ENCODE measurements around the gene NR1D1.
A peak's percentile ranks its signal among the peaks of the same experiment; 100 is the strongest.

NR1D1 gene

DNA sequence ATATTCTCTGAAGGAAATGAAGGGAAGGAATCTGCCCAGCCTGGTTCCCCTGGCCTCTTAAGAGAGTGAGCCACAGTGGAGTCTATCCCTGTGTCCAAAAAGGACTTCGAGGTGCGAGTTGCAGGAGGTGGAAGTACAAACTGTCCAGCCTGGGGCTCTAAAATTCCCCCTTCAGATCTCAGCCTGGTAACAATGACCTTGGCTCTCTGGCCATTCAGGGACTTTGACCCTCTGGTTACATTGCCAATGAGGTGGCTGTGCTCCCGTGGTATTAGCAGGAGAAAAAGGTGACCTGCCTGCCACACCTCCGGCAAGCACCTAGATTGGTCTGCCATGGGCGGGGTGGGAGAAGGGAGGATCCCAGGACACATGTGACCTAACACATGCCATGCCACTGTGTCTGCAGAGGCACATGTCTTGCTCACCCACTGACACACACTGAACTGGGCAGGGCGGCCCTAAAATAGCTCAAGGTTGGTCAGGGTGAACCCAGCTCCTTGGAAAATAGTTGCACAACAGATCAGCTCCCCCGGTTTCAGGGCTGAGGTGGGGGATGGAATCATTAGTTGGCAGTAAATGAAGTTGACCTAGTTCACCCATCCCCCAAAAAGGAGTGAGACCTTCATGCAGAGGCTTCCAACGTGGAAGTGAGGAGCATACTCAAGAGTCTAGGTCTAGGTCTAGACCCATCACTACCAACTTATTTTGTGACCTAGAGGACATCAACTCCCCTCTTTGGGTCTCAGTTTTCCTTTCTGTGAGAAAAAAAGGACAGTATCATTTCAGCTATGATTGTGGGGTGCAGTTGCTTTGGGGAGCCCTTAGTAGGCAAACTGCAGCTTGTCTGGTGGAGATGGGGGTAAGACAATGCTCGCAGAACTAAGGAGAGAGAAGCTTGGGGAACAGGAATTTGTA is 2.2 kb downstream of the NR1D1 start:
- no peak for DNase-seq (ENCODE audit: low read depth in 2 of 3, low spot score in 1 of 3)

DNA sequence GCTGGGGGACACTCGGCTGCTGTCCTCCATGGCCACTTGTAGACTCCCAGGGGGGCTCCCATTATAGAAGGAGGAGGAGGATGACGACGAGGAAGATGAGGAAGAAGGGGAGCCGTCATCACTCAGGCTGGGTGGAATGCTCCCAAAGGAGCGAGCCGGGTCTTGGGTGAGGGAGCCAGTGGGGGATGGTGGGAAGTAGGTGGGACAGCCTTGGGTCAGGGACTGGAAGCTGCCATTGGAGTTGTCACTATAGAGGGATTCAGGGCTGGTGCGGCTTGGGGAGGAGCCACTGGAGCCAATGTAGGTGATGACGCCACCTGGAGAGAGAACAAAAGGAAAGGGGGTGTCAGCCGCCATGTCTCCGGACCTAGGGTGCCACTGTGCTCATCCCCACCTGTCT is 3.3 kb downstream of the NR1D1 start:
- DNase-seq (ENCODE audit: low read depth in 2 of 3, low spot score in 1 of 3), result no peak

DNA sequence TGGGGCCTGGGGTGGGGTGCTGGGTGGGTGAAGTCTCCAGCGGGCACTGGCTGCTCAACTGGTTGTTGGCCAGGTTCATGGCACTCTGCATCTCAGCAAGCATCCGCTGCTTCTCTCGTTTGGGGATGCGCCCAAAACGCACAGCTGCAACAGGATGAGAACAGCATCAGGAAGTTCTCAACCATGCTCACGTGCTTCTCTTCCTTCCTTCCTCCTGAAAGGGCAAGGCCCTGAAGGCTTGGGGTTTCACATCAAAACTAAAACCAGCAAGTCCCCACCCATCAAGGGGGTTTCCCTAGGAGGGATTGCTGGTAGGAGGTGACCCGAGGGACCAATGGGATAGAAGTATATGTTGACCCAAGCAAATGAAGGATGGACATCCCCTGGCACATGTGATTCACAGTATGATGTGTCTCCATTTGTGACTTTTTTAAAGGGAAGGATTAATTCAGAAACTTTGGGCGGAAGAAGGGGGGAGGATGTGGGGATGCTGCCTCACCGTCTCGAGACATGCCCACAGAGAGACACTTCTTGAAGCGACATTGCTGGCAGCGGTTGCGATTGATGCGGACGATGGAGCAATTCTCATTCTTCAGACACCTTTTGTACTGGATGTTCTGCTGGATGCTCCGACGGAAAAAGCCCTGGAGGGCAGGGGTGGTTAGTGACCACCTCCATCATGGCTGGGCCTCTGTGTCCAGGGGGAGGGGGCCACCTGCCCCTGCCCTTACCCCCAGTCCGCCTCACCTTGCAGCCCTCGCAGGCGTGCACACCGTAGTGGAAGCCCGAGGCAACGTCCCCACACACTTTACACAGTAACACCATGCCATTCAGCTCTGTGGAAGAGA is 4.2 kb downstream of the NR1D1 start:
- DNase-seq (ENCODE audit: low read depth in 2 of 3, low spot score in 1 of 3), result peak; percentile 73 to 76 (median 75)

DNA sequence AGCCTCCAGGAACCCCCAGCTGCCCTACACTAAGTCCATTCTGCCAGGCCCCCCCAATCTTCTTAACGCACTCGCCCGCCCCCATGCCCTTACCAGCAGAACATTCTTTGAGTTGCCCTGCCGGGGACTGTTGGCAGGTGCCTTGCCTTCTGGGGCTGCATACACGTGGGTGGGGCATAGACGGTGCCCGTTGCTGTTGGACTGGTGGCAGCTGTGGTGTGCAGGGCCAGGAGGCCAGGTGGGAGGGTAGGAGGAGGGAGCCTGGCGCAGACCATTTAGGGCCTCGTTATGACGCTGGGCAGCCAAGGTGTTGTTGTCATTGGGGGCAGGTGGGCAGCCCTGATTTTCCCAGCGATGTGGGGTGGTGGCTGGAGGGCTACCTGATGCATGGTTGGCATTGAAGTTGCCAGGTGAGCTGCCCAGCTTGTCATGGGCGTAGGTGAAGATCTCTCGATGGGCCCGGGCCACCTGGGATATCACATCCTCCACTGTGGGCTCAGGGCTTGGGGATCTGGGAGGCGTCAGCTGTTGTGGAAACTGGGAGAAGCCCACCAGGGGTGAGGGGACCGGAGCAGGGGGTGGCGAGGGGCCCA is 4.9 kb downstream of the NR1D1 start:
- DNase-seq (ENCODE audit: low read depth in 2 of 3, low spot score in 1 of 3), result no peak

DNA sequence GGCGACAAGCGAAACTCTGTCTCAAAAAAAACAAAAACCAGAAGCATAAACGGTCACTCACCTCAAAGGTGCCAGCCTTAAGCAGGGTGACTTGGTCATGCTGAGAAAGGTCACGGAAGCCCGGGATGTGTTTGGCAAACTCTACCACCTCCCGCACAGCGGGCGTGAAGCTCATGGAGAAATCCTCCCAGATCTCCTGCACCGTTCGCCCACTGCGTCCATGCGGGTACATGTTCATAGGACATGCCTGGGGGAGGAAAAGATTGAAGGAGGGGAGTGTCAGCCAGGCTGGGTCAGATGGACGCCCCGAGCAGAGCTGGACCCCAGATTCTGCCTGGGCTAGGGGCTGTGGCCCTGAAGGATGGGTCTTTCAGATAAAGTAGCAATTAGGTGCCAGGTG is 5.5 kb downstream of the NR1D1 start:
- no peak for DNase-seq (ENCODE audit: low read depth in 2 of 3, low spot score in 1 of 3)

DNA sequence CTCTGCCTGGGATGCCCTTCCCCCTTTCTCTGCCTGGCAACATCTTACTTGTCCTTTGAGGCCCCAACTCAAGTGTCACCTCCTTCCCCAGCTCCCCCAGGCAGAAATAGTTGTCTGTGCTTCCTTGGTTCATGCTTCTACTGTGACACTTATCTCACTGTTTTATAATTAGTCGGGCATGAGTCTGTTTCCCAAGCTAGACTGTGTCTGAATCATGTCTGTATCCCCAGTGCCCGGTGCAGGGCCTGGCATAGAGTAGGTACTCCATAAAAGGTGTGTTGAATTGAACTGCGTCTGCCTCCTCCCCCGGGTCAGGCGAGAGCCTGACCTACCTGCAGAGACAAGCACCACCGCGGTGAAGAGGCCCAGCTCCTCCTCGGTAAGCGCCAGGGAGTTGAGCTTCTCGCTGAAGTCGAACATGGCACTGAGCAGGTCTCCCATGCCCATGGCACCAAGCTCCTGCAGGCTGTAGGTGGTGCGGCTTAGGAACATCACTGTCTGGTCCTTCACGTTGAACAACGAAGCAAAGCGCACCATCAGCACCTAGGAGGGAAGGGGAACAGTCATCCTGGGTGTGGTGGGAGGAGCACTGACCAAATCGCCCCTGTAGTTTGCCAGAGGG is 6.7 kb downstream of the NR1D1 start:
- DNase-seq (ENCODE audit: low read depth in 2 of 3, low spot score in 1 of 3), result no peak

DNA sequence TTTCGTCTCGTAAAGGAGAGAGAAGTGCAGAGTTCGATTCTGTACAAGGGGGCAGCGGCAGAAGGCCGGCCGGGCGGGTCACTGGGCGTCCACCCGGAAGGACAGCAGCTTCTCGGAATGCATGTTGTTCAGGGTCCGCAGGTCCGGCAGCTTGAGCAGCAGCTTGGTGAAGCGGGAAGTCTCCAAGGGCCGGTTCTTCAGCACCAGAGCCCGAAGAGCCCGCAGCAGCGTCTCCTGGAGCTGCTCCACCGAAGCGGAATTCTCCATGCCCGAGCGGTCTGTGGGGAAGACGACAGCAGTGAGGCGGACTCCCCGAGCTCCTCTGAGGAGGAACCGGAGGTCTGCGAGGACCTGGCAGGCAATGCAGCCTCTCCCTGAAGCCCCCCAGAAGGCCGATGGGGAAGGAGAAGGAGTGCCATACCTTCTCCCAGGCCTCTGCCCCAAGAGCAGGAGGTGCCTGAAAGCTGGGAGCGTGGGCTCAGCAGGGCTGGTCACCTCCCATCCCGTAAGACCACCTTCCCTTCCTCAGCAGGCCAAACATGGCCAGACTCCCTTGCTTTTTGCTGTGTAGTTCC is 7.3 kb downstream of the NR1D1 start:
- no peak for DNase-seq (ENCODE audit: low read depth in 2 of 3, low spot score in 1 of 3)

DNA sequence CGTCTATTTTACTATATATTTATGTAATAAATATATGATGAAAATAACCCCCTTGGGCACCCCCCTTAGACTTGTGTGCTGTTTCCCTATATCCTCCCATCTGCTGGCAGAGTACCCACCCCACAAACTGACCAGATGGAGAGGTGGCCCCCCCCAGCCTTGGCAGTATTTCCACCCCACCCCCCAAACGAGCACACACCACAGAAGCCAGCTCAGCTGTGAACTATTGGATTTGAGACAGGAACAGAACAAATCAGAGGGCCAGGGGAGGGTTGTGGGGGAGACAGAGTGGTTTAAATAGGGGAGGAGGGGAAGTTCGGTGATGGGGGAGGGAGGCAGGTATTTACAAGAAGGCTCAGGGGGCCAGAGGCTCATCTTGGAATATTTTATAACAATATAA is 7.8 kb downstream of the NR1D1 start:
- DNase-seq (ENCODE audit: low read depth in 2 of 3, low spot score in 1 of 3), result no peak

DNA sequence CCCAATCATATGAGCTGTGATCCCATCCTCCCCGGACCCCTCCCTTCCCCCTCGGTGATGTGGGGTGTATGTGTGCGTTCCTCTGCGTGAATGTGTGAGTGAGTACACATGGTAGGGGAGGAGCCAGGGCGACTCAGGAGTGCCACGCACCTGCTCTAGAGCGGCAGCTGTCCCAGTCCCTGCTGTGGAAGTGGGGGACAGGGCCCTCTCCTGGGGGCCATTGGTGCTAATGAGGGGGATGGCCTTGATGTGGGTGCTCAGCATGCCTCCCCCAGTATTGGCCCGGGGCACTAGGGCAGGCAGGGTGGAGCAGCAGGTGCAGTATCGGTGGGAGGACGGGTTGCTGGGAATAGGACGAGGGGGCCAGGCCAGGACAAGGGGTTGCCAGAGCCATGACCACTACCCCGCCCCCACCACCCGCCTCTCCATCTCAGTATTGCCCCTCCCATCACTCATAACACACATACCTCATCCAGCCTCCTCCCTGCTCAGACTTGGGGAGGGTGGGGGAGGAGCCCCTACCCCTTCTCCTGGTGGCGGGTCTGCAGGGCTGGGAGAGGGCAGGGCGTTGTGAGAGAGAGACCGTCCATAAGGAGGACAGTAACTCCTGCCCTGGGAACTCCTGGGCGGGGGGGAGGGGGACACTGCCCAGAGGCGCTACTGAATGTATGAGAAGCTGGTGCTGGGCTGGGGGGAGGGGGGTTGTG is 8.5 kb downstream of the NR1D1 start:
- no peak for DNase-seq (ENCODE audit: low read depth in 2 of 3, low spot score in 1 of 3)

DNA sequence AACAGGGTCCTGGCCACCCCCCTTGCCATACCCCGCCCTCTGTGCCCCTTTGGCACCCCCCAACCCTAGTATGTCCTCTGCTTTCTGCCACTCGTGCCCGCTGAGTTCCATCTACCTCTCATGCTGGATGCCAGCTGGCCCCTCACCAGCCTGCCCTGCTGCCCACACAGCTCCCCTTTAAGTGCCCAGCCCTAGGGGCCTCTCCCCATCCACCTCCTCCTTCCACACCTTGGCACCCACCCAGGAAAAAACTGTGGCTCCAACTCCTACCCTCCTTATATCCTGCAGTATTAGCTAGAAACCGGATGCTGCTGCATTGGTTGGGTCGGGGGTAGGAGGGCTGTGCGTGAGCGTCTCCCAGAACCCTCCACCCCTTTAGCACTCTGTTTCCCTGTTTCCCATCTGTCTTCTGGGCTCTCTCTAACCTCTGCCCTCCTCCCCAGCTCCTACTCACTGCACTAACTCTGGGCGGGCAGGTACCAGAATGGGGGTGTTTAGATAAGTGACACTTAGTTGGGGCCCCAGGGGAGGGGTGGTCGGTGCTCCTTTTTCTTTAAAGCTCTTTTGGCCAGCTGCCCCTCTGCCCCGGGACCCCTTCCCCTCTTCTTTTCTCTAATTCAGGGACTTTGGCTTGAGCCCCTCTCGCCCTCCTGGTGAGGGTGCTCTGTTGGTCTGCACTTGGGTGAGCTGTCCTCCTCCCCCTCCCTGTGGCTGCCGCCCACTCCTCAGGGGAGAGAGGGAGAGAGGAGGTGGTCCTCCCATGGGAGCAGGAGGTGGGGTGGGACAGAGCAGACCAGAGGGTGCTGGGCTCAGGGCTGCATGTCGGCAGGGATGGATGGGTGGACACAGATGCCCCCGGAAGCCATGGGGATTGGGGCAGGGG is 9.9 kb downstream of the NR1D1 start:
- no peak for DNase-seq (ENCODE audit: low read depth in 2 of 3, low spot score in 1 of 3)

DNA sequence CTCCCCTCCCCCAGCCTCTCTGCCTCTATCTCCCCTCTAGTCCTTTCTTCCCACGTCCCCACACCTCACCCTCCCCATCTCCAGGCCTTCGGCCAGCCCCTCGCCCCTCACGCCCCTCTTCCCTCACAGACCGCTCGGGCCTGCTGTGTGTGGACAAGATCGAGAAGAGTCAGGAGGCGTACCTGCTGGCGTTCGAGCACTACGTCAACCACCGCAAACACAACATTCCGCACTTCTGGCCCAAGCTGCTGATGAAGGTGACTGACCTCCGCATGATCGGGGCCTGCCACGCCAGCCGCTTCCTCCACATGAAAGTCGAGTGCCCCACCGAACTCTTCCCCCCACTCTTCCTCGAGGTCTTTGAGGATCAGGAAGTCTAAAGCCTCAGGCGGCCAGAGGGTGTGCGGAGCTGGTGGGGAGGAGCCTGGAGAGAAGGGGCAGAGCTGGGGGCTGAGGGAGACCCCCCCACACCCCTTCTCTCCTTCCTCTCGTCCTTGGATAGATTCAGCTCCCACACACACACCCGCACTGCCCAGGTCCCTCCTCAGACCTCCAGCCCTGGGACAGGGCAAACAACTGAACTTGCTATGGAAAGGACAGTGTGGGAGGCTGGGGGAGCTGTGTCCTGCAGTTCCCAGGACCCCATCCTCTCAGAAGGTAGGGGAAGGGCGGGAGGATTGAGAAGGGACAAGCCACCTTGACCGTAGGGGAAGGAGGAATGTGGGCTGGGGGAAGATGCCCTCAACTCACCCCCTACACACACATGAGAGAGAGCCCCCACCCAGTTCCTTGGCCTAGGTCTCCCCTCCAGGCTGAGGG is 11.1 kb downstream of the NR1D1 start:
- DNase-seq (ENCODE audit: low read depth in 2 of 3, low spot score in 1 of 3), result no peak

DNA sequence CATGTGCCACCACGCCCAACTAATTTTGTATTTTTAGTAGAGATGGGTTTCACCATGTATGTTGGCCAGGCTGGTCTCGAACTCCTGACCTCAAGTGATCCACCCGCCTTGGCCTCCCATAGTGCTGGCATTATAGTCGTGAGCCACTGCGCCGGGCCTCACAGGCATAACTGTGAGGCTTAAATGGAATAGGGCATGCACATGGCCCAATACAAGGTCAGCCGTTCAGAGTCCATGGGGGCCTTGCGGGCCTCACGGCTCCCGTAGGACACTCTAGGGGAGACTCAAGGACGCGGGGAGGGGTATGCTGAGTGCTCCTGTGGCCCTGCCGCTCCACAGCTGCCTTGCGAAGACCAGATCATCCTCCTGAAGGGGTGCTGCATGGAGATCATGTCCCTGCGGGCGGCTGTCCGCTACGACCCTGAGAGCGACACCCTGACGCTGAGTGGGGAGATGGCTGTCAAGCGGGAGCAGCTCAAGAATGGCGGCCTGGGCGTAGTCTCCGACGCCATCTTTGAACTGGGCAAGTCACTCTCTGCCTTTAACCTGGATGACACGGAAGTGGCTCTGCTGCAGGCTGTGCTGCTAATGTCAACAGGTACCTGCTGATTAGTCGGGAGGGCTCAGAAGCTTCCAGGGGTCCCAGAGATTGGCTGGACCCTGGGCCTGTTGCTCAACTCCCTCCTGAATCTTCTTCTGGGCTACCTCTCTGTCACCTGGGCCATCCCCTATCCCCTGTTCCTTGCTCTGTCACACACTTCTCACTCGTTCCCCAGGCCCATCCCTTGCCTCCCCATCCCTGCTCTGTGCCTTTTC is 12.3 kb downstream of the NR1D1 start:
- no peak for DNase-seq (ENCODE audit: low read depth in 2 of 3, low spot score in 1 of 3)

DNA sequence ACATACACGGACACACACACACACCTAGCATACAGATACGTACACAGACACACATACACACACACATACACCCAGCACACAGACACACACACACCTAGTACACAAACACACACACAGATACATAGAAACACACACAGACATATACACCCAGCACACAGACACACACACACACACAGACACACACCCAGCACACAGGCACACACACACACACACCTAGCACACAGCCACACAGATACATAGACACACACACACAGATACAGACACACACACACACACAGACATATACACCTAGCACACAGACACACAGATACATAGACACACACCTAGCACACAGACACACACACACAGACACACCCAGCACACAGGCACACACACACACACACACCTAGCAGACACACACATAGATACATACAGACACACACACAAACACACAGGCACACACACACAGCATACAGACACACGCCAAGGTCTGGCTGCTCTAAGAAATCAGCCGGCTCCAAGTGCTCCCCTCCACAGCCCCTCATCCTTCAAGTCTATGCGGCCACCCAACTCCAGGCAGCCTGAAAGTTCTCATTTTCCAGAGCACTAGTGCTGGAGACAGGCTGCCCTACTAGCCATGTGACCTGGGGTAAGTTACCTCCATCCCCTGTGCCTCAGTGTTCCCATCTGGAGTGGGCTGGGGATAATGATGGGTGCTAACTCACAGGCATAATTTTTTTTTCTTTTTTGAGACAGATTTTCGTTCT is 13.2 kb downstream of the NR1D1 start:
- no peak for DNase-seq (ENCODE audit: low read depth in 2 of 3, low spot score in 1 of 3)

DNA sequence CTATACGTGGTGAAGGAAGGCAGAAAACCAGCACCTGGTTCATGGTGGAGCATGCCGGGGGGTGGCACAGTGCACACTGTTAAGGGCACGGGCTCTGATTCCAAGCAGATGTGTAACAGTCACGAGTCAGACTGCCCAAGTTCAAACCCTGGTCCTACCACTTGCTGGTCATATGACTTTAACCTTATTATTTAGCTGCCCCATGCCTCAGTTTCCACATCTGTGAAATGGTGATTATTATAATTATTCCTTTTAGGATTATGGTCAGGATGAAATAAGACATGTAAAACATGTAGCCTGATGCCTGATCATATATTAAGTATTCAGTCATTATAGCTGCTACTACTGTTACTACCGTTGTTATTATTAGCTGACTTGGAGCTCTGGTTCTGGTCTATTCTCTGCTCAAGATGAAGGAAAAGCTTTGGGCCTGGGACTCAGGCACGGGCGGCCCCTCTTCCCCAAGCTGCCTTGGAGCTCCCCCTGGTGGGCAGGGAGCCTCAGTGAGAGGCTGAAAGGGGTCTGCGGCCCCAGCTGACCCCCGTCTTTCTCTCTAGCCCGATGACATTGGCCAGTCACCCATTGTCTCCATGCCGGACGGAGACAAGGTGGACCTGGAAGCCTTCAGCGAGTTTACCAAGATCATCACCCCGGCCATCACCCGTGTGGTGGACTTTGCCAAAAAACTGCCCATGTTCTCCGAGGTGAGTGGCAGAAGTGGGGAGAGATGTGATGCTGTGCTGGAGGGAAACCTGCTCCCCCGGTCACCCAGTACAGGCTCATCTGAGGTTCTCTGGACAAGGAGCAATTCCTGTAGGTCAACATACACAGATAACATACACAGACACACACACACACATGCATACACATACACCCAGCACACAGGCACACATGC is 14.0 kb downstream of the NR1D1 start:
- DNase-seq (ENCODE audit: low read depth in 2 of 3, low spot score in 1 of 3), result peak in 1 of 3 donors; percentile 51

DNA sequence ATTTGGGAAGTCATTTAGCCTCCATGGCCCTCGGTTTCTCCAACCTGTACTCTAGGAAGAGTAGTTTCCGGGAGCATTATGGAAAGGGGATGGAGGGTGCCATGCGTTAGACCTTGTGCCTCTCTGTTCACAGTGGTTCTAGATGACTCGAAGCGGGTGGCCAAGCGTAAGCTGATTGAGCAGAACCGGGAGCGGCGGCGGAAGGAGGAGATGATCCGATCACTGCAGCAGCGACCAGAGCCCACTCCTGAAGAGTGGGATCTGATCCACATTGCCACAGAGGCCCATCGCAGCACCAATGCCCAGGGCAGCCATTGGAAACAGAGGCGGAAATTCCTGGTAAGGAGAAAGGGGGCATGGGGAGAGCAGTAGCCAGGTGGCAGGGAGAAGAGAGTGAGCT is 15.9 kb downstream of the NR1D1 start:
- DNase-seq (ENCODE audit: low read depth in 2 of 3, low spot score in 1 of 3), result no peak

DNA sequence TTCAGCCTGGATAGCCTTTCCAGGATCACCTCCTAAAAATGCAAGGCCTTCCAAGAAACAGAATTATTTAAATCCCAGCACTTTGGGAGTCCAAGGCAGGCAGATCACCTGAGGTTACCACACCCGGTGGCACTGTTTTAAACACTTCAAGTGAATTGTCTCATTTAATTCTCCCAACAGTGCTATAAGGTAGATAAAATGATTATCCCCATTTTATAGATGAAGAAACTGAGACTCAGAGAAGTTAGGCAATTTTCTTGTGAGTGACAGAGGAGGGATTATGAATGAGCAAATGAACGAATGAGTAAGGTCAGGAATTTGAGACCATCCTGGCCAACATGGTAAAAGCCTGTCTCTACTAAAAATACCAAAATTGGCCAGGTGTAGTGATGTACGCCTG is 20.8 kb downstream of the NR1D1 start:
- DNase-seq (ENCODE audit: low read depth in 2 of 3, low spot score in 1 of 3), result no peak
